ENCODE results near the gene PCDHGA11.
"Not testable (repeated sequence)": the region's sequence is repeated elsewhere in the genome, so short reads cannot be mapped to it uniquely, and the experiment has no call there.

- TF ChIP-seq, protein P1, sequence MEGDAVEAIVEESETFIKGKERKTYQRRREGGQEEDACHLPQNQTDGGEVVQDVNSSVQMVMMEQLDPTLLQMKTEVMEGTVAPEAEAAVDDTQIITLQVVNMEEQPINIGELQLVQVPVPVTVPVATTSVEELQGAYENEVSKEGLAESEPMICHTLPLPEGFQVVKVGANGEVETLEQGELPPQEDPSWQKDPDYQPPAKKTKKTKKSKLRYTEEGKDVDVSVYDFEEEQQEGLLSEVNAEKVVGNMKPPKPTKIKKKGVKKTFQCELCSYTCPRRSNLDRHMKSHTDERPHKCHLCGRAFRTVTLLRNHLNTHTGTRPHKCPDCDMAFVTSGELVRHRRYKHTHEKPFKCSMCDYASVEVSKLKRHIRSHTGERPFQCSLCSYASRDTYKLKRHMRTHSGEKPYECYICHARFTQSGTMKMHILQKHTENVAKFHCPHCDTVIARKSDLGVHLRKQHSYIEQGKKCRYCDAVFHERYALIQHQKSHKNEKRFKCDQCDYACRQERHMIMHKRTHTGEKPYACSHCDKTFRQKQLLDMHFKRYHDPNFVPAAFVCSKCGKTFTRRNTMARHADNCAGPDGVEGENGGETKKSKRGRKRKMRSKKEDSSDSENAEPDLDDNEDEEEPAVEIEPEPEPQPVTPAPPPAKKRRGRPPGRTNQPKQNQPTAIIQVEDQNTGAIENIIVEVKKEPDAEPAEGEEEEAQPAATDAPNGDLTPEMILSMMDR (IDR thresholded peaks at IDR 0.05), result not testable (repeated sequence)
- not testable (repeated sequence) for TF ChIP-seq EZH2phosphoT487 (IDR thresholded peaks at IDR 0.05)
Observed at GRCh38 chr5:141415275-141415618, 5.6 kb upstream of the PCDHGA11 start.
